GM21576 (cell line): ENCODE measurements around the gene NRG3.

Experiments used
- ATAC-seq: cut with Tn5 transposase; IDR thresholded peaks from one replicate; pipeline ENCODE4 v1.9.1; 2021; ENCODE audit warnings: mild to moderate bottlenecking, moderate library complexity; ENCODE audit not compliant: unreplicated experiment

Gene NRG3

DNA sequence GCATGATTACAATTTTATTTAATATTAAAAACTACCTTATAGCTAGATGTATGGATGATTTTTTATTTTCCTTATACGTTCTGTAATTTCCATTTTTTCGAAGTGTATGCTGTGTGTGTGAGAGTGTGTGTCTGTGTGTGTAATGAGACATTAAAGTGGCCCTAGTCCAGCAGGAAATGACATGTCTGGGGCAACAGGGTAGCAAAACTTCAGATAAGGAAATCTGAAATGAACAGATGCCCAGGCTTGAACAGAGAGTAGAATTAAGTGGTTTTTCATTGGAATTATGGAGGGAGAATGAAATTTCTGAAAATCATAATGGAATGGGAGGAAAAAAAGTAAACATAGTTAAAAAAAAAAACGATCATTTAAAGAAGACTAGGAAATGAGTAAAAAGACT lies 200.6 kb downstream of the NRG3 start:
- no peak for ATAC-seq

DNA sequence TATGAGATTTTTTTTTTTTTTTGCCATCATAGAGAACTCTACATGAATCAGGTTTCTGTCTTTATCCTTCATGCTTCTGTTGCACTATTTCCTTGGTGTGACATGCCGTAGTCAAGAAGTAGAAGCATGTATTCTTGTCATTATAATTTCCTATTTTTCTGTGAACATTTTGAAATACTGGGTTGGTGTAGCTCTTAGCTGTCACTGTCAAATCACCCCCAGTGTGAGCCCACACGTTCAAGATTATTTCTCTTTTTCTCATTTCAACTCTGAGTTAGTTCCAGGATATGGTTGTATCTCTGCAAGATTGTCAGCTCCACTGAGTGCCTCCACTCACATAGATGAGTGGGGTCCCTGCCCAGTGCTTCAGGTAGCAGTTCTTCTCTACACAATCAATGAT lies 209.5 kb downstream of the NRG3 start:
- no peak for ATAC-seq

GRCh38 chr10:82084904-82085303 lies 209.9 kb downstream of the NRG3 start:
- ATAC-seq: no peak

DNA sequence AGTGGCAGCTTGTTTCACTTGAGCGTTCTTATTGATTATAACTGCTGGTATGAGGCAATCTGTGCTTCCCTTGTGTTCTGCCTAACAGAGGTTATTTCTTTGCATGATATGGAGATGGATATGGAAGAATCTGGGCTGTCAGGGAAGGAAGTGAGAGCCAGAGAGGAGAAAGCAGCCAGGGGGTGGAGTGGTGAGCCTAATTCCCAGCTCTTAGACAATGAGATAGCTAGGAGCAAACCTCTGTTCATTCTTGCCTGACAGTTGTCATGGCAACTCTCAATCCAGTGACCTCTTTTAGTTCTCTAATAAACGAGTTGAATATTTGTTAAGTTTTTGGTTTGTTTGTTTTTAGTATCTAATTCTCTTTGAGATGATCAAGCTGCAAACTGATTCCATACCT lies 214.3 kb downstream of the NRG3 start:
- ATAC-seq: no peak

- ATAC-seq: no peak
Observed at GRCh38 chr10:82091413-82091812, 216.4 kb downstream of the NRG3 start.

- no peak for ATAC-seq
Observed at GRCh38 chr10:82092111-82092510, 217.1 kb downstream of the NRG3 start.

- no peak for ATAC-seq
Observed at GRCh38 chr10:82124713-82125112, 249.7 kb downstream of the NRG3 start.

- ATAC-seq: no peak
Observed at GRCh38 chr10:82128527-82128926, 253.5 kb downstream of the NRG3 start.

GRCh38 chr10:82136103-82136502 lies 261.1 kb downstream of the NRG3 start:
- ATAC-seq: no peak

DNA sequence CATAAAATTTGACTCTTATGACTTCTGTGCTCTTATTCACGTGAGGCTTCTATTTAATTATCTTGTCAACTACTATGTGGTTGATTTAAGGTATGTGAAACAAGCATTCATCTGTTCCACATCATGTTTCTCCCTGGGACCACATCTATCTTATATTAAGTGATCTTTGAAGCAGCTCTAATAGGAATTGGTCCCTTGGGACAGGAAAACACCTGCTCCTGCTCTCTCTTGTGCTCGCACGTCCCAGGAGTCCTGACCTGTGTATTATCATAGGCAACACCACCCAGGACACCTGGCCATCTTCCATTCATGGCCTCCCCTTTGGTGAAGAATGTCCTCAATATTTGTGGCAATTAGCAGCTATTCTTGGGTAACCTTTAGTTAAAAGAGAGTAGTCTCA lies 269.2 kb downstream of the NRG3 start:
- ATAC-seq: no peak

- no peak for ATAC-seq
Observed at GRCh38 chr10:82148764-82149163, 273.8 kb downstream of the NRG3 start.

DNA sequence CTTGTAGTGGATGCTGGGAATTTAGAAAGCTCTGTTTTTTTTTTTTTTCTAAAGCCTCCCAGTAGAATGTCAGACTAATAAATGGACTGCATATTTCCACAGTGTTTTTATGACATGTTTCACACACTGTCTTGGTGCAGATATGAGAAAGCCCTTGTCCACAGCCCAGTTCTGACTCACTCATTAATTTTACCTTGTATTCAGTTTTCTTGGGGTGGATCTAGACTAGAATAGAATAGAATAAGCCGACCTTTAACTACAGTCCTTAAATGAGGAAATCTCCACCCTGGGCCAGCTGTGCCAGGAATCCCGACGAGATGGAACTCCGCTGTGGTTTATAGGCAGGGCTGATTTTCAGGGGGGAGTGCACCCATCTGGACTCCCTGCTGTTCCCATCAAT lies 274.7 kb downstream of the NRG3 start:
- ATAC-seq: no peak

DNA sequence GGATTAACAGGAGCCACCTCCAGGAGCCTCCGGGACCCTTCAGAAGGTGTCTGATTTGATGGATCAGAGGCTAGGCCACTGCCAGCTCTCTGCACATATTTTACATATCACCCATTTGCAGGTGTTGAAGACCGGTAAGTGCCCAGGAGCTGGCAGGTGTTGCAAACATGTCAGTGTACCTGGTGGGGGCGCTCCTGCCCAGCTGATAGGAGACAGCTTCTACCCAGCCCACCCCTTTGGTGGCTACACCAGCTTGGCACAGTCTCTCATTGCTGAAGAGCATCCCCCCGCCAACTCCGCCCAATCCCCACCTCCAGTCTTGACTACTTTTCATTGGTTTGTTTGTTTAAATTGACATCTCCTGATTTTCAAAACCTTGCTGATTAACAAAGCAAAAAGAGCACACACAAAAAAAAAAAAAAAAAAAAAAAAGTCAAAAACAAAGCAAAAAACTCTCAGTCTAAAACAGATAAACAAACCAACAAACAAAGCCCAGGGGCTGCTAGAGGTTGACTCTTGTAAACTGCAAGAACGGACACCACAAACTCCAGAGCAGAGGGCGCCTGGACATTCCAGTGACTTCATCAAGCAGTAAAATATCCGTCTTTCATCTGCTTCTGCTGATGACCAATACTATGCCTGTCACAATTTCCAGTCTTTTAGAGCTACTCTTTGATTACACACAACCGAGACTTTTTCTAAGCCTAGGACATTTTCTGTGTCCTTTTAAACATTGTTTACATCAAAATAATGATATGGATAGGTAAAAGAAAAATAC lies 275.3 kb downstream of the NRG3 start:
- ATAC-seq: no peak

DNA sequence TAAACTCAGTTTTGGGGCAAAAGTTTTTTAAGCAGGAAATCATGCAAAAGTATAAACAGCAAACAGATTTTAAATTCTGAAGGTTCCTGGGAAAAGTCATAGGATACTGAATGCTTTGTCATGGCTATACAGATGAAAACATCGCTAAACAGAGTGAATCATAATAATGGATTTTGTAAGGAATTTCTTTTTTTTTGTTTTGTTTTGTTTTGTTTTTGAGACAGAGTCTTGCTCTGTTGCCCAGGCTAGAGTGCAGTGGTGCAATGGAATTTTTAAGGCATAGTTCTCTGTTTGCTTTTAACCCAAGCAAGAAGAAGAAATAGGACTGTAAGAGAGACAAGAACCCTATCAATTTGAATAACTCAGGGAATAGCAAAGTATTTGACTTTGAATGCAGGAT lies 285.3 kb downstream of the NRG3 start:
- ATAC-seq: no peak

GRCh38 chr10:82161264-82161663 lies 286.3 kb downstream of the NRG3 start:
- ATAC-seq: no peak

DNA sequence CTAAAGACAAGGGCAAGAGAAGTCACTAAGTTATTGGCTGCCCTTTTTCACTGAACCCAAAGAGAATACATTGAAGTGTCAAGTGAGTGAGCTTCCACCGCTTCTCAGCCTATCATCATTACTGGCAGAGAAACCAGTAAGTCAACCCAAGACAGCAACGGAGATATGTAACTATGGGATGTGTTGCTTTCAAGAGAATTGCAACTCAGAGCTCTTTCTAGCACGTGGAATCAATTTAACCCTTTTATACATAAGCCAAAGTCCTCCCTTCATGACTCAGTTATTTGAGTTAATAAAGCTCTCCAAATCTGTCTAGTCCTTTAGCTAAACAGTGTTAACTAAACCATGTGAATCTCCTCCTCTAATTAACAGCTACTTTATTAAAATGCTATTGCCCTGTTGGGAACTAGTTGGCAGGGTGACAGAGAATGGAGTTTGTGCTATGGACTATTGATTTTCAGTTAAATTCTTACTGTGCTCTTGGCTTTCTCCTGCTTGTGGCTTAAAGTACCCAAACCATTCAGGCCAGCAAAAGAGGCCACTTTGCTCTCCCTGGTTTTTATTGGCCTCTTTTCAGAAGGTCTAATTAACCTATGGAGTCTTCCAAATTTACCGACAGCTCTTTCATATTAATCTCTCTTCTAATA lies 287.7 kb downstream of the NRG3 start:
- ATAC-seq: no peak

DNA sequence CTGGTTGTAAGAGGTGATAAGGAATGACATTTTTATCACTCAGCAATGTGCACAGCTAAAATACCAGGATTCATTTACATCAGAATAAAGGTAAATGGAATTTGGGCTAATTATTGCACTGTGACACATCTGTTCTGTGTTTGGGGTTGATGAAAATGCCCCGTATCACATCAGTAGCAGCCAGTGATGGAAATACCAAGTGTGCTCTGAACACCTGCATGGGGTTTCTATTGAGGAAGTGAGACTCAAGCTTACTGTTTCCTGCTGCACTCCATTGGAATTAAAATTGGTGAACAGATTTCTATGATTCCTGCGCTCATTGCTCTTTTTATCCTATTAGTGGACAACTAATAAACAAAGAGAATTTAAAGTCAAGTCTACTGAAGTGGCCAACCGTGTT lies 296.9 kb downstream of the NRG3 start:
- ATAC-seq: no peak

DNA sequence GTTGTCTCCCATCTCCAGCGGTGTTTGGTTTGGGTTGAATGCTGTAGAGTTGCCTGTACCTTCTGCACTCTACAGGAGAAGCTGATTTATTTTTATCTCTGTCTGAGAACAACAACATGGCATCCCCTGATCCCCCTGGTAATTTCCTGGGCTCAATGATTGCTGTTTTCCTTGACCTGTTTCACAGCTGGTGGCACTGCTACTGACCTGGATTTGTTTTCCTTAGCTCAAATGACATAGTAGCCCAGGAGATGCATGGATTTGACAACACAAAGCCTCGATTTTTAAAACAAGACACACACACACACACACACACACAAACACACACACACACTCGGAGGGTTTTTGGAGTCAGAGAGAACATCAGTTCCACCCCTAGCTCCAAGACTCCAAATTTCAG lies 301.6 kb downstream of the NRG3 start:
- no peak for ATAC-seq

DNA sequence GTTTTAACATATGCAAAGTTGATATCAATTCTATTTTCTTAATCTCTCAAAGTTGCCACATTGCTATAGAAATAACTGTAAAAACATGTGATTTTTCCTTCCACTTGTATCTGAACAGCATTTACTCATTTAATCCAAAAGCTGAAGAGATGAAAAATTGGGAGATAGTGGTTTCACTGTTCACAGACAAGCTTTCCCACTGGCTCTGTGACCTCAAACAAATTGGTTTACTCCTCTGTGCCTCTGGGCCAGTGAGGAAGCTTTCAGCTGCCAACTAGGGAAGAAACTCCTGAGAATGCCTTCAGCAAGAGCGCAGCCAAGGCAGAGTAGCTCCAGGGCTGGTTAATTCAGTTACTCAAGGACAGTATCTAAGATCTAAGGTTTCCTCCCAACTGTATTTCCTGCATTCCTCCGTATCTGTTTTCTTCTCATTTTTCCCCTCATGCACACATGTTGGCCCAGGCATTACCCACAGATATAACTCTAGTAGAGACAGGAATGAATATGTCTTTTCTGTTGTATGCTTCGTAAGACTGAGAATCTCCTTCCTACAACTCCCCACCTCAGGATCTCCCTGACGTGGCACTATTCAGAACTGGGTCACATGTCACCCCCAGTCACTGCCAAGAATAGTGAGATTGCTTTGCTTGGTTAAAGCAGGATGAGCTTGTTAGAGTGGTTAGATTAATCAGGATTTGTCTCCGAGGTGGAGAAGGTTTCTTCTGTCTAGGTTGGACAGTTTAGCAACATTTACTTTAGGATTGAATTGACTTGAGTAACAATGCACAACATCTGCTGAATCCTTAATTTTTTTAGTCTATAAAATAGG lies 315.7 kb downstream of the NRG3 start:
- no peak for ATAC-seq

DNA sequence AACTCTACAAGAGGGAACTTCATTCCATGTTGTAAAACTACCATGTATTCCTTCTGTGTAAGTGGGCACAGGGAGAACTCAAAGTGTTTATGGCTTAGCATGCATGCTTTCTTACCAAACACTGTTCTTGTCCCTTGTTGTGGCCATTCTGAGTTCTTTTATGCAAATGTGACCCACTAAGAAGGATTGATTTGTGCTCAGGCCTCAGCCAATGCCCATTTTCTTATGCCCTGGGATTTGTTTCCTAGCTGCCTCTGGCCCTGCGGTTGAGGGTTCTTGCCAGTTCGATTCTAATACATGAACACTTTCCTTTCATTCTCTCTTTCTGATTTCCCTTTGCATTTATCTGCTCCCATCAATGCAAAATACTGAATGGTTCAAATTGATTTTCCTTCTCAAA lies 316.7 kb downstream of the NRG3 start:
- ATAC-seq: no peak

DNA sequence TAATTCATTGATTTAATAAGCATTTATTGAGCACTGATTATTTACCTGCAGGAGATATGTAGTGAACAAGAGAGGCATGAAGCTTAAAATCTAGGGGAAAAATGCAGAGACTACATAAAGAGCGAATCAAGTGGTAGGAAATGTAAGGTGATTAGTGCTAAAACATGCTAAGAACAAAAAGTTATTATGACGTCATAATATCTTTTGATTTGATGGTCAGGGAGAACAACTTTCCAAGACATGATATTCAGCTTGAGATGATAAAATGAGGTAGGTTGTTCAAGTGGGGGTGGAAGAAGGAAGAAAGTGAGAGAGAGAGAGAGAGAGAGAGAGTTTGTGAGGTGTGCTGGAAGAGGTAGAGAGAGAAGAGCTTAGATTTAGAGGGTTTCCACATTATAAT lies 317.7 kb downstream of the NRG3 start:
- ATAC-seq: no peak

DNA sequence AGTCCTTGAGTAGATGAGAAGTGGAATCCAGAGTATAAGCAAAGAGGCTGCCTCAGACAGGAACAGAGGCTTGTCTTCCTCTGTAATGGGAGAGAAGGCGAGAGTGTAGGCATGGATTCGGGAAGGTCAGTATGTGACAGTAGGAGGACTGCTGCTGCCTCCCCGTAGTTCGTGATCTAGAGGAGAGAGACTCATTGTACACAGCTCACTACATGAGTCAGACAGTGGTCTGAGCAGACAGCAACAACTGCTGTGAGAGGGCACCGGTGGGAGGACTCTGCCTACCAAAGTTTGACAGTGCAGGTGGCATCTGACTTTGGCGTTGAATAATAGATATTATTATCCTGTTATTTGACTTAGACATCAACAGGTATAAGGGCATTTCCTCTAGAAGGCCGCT lies 319.4 kb downstream of the NRG3 start:
- no peak for ATAC-seq
